AG08396 (cell line): ENCODE measurements around the gene KIF16B.

Source experiments
- DNase-seq: peaks from one replicate; pipeline ENCODE4 v3.0.0; 2012; ENCODE audit warnings: low spot score, mixed read lengths

Gene KIF16B

DNA sequence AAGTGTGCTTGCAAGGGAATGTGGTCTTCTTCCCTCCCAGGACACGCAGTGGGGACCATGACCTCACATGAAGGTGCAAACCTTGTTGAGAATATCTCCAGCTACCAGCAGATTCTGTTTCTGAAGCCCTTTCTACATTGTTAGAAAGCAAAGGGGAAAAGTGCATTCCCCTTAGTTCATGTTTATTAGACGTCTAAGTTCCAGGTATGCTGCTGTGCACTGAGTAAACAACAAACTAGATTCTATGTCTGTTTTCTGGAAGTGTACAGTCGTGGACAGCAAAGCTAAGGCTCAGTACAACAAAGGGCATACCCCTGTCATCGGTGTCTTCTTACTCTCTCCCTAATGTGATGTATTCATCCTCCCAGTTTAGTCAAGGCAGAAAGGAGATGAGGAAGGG lies 178.5 kb downstream of the KIF16B start:
- no peak for DNase-seq

DNA sequence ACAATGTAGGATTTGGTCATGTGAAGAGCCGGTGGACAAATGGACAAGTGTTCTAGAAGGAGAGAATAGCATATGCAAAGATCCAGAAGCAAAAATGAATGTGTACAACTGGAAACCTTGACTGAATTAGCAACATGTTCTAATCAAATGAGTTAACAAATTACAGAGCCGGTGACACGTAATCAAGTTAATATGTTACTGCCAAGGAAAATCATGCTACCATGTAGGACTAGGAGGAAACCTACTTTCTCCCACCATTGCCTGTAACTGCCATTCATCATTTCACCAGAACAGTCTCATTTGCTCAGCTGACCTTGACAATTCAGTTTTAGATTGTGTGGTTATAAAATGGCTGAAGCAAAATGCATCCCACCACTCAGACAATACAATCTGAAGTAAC lies 179.4 kb downstream of the KIF16B start:
- DNase-seq: no peak

DNA sequence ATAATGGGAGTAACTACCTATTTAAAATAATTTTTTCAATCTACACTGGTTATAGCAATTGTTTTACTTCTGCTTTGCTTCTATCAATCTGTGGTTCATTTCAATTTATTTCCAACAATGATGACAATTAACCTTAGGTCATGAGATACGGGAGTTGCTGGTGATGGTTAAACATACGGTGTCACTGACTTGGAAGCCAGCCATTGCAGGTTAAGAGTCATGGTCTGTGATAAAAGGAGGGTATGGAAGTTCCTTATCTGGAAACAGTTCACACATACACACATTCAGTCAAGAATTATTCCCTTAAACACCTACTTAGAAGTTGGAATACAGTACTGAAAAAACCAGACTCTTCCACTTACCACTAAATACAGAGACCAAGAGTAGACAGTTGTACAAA lies 180.0 kb downstream of the KIF16B start:
- no peak for DNase-seq

DNA sequence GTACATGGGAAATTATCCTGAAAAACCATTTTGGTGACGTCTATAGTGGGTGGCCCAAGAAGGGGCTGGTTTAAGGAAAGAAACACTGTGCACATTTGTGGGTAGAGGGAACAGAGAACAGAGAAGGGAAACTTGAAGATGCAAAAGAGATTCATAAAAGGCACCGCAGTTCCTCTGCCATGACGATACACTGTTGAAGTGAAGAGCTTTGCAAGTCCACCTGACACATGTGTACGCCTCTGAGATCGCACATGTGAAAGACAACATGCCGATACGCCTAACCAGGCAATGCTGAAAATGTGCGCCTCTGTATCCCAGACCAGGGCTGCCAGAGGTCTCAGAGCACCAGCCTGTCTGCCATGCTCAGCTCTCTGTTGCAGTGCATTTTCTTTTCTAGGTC lies 180.9 kb downstream of the KIF16B start:
- DNase-seq: no peak

DNA sequence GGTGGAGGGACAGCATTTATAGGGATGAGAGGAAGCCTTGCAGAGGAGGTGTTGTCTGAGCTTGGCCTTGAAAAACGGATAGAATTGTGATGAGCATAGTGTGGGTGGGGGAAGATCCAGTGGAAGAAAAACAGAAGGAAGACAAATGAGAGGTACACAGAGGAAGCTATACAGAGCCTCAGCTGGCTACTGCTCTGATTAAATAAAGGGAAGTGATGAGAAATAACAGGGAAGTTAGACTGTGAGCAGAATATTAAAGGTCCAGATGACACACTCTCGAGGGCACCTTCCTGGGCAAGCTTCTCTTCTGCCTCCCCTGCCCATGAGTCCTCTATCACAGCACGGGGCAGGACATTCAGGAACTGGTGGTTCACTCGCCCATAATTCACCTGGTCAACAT lies 182.3 kb downstream of the KIF16B start:
- no peak for DNase-seq

DNA sequence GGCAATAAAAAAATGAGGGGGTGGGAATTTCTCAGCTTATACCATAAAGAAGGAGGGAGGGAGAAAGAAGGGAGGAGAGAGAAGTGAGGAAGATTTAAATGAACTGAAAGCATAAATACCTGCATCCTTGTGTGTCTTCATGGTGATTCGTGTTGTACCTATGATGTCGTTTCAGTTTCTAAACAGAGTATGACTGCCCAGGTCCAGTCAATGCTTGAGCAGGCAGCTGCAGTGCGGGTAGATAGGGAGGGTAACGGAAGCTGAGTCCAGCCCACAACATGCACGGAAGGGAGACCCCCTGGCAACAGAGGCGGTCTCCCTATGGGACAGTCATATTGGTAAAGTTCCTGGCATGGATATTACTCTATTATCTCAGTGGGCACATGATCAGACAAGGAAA lies 184.5 kb downstream of the KIF16B start:
- DNase-seq: no peak

DNA sequence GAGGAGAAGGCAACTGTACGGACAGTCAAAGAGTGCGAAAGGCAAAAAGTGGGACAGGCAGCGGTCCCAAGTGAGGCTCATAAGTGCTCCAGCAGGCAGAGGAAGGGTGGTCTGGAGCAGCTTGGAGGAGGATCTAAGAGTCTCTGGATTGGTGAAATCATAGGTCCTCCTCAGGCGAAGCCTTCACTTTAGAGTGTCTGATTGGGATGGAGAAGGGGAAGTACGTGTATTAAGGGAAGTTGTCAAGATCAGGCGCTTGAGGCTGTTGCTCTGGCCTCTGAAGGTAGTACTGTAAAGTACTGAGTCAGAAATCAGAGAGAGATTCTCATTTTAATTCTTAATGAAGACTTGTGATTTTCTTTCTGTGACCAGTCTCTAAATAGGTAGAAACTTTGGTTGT lies 185.6 kb downstream of the KIF16B start:
- DNase-seq: no peak

DNA sequence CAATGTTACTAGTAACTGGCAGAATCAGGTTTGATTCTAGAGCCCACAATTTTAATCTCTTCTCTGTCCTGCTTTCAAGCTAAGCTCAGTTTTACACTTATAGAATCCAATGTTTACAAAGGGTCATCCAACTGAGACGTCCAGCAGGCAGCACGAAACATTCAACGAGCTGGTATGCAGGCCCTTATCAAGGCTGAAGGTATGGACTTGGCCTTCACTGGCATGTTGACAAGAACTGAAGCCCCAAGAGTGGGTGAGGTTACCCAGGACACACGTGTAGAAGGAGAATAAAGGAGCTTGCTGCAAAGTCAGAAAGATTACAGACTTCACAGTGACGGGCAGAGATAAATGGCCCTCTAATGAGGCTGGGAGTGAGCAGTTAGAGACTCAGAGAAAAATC lies 187.4 kb downstream of the KIF16B start:
- no peak for DNase-seq

DNA sequence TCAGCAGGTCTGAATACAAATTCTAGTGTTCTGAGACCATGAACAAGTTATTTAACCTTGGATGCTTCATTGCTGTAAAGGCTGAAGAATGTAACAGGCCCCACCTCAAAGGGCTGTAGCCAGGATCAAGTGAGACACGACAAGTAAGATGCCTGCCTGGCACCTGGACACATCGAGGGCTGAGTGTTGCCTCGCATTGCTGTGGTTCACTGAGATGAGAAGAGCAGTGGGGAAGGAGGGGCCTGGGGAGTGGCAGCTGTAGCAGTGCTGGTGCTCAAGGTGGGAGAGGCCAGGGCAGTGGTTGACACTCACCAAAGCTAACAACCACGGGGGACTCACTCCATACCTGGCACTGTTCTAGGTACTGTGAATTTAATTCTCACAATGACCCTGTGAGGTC lies 187.8 kb downstream of the KIF16B start:
- no peak for DNase-seq

DNA sequence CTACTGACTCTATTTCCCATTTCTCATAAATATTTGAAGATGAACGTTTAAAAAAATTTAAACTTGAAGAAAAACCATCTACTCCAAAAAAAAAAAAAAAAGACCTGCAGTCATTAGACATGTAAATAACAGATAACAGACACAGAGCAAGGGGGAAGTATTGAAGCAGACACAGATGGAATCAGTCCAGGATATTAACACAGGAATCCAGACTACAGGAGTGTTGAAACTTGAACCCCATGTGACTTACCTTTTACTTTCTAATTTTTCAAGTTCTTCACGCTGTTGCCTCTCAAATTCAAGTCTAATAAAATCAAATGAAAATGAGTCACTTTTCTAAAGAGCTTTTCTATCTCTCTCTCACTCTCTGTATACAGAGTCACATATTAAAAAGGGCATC lies 191.8 kb downstream of the KIF16B start:
- no peak for DNase-seq

DNA sequence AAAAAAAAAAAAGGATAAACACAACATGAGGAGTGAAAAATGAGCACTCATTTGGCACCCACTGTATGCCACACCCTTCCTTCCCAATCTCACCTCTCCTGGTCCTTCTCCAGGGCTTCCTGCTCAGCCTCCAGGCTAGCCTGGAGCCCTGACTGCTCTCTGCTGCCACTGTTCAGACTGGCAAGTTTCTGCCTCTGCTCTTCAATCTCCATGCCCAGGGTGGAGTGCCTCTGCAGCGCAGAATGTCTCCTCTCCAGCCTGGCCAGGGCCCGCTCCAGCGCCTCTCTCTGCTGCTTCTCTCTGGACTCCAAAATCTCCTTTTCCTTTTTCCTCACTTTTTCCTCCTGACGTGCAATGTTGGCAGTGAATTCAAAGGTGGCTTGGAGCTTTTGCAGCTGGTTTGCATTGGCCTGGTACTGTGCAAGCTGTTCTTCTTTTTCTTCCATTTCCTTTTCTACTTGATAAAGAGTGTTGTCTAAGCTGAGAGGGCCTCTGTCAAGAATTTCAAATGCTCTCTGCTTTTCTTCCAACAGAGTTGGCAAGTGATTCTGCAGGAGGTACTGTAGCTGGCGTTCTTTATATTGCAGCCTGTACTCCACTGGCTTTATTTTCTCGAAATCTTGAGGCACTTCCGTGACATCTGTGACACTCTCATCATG lies 194.4 kb downstream of the KIF16B start:
- DNase-seq: no peak

DNA sequence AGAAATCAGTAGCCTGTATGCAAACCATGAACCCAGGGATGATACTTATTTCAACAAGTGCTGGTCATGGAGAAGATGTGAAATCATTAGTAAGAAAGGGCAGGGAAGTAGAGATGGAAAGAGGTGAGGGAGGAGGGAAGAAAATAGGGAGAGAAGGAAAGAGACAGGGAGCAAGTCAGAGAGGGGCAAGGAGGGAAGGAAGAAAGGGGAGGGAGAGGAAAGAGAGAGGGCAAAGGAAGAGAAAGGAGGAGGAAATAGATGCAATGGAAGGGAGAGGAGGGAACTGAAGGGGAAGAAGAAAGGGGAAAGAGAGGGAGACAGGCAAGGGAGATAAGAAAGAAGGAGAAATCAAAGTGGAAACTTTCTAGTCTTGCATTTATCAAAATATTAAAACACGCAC lies 195.1 kb downstream of the KIF16B start:
- no peak for DNase-seq

DNA sequence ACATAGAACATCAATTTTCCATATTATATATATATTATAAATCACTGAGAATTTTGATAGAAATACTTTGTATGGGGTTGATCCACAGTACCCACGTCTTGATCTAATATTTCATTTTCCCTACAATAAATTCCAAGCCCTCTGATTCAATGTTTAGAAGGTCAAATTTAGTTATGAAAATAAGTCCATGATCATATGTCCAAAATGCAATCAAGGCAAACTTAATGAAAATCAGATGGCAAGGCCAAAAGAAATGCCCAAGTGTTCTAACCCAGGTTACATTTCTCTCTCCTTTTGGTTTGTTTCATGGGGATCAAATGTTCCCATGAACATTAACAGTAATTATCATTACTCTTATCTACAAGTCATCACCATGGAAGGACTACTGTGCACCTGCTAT lies 203.8 kb downstream of the KIF16B start:
- no peak for DNase-seq

DNA sequence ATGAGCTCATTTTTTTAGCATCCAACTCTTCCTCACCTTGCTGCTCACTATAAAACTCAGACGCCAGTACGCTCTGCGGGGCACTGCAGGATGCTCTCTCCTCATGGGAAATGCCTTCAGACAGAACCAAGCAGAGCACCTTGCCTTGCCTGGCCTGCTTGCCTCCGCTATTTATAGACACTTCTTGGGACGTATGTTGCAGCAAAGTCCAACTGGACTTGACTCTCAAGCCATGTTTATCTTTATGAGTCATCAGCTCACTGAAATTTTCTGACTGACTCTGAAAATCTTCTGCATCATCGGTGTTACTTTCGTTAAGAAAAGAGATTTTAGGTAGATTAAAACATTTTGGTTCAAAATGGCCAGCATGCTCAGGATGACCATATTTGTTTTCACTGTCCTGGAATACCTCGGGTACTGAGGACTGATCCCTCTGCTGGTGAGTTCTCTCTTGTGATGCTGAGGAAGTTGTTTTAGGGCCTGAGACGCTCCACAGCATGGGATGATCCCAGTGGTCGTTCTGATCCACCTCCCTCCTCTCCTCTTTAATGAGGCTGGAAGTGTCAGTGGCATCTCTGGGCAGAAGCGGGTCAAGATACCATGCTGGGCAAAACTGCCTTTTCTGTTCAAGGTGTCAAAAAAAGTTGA lies 204.5 kb downstream of the KIF16B start:
- peak; percentile 43 for DNase-seq

DNA sequence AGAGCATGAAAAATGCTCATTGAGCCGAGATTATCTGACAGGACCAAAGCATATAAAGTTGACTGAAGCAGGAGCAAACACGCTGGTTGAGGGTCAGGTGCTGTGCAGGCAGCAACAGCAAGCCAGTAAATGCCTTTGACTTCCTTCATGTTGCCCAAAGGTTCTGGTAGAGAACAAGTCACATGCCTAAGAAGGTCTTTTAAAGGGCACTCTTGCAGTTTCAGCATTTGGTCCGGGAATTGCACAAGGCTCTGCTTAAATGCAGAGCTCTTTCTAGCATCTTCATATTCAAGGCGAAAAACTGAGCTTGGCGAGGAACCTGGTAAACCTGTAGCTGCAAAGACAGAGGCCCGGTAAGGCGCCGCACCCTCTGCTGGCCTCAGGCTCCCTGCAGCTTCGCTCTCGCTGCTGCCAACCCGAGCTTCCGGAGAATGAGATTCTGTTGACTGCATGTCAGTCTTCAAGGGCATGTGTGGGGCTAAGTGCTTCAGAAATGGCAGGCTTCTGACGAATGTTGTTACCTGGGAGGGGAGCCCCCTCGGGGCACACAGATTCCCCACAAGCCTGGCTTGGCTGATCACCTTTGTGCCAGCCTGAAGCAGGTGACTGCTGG lies 205.2 kb downstream of the KIF16B start:
- no peak for DNase-seq

DNA sequence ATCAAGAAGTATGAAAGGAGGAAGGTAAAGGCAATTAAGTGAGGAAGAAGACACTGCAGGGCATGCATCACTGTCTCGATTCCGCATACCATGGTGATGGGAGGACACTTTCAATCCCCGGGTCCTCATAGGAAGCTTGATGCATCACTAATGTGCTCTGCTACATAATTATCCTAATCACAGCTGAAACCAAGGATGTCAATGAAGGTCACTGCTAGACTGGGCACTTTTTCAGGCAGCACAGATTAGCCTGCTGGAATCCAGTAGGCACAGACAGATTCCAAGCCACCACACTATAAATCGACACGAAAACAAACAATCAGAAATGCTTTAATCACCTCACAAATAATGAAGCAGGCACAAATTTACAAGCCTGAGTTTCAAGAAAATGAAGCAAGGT lies 206.7 kb downstream of the KIF16B start:
- DNase-seq: no peak

DNA sequence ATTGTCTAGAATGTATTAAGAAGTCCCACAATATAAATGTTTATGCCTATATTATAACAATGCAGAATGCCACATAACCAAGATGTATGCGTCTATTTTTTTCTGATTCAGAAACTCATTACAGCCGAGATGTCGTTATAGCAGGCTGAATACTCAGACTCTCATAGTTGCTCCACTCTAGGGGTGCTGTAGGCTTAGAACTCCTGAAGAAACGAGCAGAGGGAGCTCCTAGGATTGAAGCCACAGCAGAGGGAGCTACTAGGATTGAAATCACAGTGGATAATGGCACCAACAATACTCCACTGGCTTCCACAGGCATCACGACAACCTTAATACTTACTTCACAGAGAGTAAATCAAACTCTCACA lies 208.9 kb downstream of the KIF16B start:
- no peak for DNase-seq

DNA sequence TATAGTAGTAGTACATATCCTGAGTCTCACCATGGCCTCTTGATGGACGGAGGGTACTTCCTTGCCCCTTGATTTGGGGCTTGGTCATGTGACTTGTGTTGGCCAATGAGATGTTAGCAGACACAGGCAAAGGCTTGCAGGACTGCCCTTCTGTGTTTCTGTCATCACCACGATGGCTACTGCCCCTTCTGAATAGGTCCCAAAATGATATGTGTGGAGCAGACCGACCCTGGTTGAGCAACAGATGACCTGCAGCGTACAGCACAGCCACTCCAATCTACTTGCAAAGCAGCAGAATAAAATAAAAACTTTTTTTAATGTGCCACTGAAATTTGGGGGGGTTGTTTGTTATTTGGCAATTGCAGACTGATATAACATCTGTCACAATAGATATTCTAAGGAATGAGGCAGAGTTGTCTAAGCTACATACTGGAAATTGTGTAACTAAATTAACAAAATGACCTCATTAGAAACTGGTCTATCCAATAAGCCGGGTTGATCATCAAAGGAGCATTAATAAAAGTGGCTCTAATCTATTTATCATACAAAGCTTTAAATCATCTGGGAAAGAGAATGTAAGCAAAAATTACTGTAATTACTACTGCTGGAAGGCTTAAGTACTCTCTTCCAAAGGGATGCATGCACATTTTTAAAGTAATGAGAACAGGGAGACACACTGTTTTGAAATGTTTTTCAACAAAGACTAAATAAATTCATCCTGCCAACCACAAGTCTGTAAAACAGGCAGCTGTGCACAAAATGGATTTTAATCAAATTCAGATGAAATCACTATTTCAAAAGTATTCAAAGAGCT lies 209.5 kb downstream of the KIF16B start:
- DNase-seq: no peak

DNA sequence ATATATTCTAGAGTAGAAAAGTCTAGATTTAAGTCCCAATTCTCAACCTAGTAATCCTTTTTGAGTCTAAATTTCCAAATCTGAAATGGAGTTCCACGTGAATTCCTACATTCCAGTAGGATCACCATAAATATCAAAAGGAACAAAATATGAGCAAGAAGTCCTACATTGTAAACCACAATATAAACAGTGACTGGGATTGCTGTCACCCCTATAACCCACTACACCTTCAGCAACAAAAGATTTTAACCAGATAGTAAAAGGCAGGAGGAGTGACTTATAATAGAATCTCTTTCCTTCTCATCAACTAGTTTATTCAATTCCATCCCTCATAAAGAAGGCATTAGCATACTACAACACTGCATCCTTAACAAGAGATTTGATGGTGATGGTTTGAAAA lies 210.6 kb downstream of the KIF16B start:
- no peak for DNase-seq

DNA sequence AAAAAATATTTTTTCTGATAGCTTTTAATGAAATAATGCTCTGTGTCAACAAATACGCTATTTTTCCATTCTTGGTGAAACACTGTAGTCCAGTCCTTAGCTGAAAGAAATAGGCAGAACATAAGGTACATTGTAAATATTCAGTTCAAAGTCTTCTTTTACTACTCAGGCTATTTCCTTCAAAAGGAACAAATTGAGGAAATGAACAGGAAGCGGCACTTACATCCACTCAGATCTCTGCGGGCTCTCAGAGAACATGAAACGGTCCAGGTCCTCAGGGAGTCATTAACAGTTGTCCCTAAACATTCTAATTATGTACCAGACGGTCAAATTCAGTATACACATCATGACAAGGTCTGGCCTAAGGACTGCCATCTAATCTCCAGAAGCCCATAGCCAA lies 212.6 kb downstream of the KIF16B start:
- no peak for DNase-seq

DNA sequence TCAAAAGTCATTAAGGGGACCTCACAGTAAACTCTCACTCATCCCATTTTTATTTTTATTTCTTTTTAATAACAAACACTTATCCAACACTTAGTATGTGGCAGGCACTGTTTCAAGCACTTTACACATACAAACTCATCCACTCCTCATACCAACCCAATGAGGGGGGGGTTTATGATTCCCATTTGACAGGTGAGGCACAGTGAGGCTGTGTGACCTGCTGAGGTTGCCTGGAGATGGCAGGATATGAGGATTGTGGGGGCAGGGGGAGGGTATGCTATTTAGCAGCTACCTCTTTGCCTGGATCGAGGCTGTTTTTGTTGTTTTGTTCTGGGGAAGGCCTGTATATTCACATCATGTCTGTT lies 219.8 kb downstream of the KIF16B start:
- no peak for DNase-seq

DNA sequence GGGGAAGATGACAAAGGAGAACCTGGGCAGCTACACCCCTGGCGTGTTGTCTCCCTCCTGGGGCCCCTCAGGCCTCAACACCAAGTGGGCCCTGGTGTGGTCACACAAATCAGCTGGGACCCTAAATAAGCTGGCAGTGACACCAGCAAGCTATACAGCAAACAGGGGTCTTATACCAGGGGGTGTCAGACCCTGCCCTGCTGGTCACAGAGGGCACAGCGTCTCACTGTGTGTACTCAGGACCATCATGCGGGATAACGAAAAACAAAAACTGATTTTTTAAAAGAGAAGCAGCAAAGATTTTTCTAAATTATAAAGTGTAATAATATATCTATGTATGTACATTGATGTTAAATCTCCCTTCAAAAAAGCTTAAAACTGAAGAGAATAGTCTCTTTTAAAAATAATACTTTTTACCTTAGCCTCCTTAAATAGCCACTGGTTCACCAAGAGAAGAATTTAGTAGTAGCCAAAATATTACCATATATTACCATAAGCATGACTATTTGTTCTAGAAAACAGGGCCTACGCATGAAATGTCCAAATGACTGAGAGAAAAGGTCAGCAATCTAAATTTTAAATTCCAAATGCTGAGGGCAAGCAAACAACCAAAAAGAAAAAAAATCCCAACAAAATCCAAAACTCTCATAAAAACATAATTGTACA lies 220.4 kb downstream of the KIF16B start:
- DNase-seq: no peak

DNA sequence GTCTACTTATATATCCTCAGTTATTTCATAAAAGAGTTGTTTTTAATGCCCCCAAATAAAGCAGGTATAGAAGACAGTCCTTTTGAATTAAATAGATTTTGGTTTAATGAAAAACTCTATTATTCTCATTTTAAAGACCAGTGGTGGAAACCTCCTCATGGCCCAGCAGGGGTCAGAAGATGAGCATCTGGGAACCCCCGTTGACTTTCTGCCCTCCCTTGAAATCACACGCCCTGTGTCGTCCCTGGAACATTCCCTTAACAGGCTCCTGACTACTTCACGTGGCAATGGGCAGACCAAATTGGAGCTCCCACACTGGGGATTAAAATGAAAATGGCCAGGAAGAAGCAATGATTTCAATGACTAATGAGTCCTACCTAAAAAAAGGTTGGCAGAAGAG lies 220.9 kb downstream of the KIF16B start:
- DNase-seq: no peak
